Fibroblast of skin of right quadriceps (primary cell): ENCODE results near the gene POU2AF1.
"Not testable (repeated sequence)": the region's sequence is repeated elsewhere in the genome, so short reads cannot be mapped to it uniquely, and the experiment has no call there.

Experiments used
- DNase-seq: peaks from one replicate; pipeline ENCODE4 v3.0.0-alpha.2; 2013

Gene POU2AF1

DNA sequence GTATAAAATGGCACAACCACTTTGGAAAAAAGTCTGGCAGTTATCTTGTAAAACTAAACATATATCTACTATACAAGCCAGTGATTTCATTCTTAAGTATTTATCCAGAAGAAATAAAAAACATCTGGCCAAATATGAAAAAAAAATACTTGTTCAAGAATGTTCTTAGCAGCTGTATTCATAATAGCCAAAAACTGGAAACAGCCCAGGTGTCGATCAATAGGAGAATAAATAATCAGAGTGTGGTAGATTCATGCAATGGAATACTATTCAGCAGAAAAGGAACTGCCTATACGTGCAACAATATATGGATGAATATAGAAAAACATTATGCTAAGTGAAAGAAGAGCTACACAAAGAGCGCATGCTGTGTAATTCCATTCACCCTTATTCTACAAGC is 36.7 kb downstream of the POU2AF1 start:
- no peak for DNase-seq

DNA sequence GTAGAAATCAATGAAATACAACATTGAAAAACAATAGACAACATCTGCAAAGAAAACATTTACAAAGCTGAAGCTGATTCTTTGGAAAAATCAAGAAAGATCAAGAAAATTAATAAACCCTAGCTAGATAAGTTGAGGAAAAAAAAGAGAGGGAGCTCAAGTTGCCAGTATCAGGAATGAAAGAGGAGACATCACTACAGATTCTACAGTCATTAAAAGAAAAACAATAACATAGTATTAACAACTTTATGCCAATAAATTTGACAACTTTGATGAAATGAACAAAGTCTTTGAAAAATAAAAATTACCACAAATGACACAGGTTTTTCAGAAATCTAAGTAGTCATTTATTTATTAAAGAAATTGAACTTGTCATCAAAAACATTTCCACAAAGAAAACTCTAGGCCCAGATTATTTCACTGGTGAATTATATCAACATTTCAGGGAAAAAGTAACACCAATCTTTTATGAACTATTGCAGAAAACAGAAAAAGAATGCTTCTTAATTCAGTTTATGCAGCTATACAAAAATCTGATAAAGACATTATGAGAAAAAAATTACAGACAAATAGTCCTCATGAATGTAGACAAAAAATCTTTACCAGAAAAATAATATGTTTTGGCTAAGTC is 39.2 kb downstream of the POU2AF1 start:
- no peak for DNase-seq

DNA sequence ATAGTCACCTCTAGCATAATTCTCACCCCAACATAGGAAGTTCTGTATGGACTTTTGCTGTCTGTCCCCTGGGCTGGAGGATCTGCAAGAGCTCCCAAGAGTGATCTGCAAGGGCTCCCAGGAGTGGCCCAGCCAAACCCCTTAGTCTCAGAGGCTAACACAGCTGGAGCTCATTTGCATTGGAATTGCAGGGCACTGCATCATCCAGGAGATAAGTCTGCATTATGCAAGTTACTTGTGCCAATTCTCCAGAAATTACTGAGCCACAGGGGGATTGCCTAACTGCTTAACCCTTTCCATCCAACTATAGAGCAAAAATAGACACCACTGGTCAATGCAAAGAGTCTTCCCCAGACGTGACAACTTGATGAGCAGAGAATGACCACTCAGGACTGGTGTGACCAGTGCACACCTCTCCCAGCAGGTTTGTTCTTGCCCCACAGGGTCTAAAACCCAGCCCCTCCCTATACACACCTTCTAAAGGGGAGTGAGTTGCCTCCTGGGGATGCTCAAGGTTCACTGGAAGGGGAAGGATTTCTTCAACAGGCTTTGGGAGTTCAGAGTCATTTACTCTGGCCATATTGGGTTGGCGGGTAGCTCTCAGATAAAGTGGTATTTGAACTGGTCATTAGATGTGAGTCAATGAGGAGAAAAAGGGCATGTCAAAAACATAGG is 42.4 kb downstream of the POU2AF1 start:
- peak; percentile 70 for DNase-seq

DNA sequence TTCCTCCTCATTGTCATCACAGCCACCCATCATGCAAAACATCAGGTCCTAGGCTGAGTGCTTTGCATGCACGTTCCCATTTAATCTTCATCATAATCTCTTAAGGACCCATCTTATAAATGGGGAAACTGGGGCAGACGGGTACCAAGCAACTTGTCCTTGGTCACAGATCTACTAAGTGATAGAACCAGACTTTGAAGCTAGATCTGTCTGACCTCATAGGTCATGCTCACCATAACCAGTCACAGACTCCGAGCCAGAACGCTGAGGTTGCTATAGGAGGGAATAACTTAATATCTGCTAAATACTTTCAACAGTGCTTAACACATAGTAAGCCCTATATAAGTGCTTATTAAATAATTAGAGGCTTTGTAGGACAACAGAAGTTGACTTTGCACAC is 43.0 kb downstream of the POU2AF1 start:
- no peak for DNase-seq

DNA sequence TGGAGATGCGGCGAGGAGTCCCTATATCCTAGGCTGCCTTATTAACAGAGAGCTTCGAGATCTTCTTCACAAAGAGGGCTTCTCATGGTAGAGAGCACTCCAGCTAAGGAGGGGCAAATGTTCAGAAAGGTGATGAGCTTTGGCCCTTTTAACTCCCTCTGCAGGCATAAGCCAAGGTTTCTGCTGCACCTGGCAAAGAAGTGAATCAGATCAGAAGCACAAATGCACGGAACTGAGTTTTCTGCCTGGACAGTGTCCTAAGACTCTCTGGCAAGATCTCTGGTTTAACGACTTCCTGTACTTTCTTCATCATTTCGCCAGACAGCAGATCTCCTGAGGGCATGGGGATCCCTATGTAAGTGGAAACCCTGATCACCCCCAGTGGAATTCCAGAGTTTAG is 43.5 kb downstream of the POU2AF1 start:
- DNase-seq = no peak

DNA sequence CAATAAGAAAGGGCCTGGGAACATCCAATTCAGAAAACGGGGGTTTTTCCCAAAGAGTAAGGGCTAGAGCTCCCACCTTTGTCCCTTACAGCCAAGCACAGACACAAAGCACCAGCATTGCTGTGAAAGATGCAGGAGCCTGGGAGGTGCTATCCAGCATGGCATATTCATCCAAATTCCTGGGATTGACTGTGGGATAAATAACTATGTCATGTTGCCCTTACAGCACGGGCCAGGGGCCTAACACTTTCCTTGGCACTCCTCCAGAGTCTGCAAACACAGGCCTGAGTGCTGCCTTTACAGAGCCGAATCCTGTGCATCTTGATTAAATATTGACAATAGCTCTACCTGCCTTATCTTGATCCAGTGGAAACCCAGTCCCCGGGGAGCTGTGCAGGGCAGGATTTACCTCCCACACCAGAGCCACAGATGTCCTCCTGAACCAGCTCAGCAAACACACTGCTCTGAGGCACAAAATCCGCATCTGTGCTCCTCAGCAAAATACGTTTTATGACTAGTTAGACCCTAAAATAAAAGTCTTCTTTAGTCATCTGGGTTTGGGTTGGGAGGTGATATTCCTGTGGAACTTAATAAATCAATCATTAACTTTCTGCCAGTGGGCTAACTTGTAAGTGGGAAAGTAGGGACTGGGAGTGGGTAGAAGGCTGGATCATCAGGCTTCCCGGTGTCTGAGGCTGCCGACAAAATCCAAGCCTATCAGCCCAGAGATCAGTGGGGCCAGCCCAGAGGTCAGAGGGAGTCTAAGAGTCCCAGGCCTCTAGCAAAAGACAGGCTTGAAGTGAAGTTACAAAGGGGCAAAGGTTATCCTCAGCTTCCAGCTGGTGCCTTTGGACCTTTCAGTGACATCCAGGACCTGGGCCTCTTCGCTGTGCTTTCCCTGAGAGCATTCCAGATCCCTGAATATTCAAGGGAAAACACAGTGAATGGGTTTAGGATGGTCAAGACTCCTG is 44.3 kb downstream of the POU2AF1 start:
- no peak for DNase-seq

DNA sequence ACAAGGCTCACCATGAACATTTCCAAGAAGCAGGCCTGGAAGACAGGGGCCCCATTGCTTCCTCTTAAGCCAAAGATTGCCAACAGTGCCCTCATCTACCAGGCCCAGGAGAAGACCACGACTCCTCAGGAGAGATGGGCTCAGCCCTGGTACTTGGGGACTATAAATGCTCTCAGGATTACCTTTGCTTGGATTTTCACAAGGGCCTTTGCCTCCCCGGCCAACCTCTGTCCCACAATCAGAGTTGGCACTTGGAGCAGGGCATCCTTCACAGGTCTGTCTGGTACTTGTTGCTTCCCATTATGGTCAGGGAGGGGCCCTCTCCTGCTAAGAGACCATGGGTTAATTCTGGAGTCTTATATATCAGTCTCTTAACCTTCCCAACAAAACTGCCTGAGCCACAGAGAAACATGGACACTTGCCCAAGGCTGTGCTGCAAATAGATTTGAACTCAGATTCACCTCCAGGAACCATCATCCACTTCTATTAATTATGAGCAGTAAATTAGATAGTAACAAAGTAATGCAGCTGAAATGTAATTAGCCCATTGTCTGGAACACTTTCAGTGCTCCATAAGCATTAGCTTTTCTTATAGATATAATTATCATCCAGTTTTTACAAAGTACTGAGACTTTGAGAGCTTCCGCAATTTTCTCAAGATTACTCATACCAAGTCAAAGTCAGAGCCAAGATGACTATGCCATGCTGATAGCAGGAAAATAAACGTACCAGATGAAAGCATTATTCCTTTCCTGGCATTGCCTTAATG is 47.2 kb downstream of the POU2AF1 start:
- DNase-seq = no peak

DNA sequence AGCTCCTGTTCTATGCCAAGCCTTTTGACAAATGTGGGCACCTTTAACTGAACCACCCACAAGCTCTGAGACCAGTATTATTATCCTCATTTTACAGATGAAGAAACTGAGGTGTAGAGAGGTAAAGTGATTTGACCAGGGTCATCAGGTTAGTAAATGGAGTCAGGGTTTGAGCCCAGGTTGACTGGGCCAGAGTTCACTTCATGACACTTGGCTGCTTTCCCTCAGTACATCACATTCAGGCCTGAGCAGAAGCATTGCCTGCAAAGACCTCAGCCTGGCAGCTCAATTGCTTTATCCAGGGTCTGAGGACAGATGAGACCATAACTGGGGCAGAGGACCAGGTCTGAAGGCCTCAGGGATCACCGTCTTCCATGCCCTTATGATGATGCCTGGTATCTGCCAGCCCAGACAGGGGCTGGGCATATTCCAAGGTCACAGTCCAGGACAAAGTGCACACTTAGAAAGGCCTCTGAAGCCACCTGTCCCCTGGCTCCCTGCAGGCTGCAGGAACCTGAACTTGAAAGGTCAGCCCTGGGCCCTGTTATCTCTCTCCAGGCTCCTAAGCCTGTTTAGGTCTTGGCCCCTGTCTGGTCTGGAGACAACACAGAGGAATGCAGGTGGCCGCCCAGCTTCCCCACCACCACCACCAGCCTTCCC is 48.7 kb downstream of the POU2AF1 start:
- no peak for DNase-seq

DNA sequence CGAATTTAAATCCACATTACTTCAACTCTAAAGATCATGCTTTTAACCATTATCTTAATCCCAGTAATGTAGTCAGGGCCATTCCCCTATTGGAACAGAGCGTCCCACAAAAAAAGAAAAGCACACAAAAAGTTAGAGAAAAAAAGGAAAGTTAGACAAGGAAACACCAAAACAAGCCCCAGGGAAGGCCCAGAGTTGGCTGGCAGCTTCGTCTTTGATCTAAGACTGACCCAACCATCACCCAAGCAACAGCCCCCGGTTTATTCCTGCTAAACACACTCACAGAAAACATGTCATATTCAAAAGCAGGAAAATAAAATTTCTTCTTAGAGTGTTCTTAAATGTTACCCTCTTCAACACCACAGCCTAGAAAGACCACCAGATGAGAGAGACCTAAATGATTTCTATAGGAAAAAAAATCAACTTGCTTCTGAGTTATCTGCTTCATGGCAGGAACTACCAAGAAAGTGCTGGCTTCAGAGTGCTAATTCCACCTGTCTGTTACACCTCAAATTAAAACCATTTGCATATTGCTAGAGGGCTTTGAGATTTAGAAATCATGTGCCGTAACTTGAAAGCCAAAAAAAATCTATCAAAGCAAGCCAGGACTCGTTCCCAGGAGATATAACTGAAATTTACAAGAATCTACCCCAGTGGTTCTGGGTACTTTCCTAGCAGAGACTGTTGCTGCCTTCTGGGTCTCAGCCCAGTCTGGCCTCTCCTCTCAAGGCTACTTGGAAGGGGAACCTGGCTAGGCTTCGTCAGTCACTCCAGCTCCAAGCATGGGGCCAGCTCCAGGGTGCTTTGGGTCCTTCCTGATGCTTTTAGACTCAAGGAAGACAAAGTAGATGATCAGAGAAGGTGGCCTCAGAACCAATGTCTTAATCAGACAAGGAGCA is 49.5 kb downstream of the POU2AF1 start:
- DNase-seq = no peak

DNA sequence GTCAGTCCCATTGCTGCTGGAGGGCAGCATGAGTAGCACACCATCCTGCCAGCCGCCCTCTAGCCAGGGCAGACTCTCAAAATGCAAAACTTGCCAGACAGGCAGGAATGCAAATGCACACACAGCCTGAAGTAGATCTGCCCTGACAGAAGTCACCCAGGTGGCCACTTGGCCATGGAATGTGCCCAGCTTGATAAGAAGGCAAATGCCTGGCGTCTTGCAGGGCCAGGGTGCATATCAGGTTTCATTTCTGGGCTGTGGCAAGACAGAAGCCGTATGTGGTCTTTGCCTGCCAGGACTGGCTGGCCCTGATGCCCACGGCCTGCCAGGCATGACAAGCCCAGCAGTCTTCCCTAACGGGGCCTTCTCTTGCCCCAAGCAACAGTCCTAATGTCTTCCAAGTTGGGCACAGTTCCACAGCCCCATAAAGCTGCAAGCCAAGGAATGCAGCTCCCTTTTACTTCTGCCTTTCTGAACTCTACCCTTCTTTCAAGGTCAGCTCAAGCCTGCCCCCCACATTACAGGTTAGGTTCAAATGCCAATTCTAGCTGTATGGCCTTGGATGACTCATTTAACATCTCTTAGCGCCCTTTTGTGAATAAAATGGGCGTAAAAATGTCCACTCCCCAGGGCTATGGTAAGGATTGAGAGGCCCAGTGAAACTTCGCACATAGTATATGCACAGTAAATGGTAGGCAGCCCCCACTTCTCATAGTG is 51.0 kb downstream of the POU2AF1 start:
- DNase-seq = no peak

DNA sequence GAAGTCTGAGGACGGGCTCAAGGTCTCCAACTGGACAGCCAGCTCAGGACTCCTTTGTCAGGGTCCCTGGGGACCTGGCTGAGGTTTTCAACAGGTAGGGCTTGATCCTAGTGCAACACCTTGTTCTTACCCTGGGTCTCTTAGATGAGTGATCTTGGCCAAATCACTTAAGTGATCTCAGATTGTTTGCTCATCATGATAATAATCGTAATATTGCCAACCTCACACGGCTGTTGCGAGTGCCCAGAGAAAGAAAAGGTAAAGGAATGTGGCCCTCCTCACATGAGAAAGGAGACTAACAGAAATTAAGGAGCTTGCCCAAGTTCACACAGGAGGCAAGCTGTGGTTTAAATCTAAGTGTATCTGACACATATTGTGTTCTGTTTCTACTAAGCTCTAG is 52.3 kb downstream of the POU2AF1 start:
- no peak for DNase-seq

DNA sequence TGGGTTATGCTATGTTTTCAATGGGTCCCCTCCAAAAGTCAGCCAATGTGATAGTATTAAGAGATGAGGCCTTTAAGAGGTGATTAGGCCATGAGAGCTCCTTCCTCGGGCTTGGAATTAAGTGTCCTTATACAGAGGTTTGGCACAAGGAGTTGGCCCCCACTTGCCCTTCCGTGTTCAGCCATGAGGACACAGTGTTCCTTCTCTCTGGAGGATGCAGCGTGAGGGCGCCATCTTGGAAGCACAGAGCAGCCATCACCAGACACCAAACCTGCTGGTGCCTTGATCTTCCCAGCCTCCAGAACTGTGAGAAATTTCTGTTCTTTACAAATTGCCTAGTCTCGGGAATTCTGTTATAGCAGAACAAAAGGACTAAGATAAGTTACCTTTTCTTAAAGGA is 53.8 kb downstream of the POU2AF1 start:
- DNase-seq = no peak

DNA sequence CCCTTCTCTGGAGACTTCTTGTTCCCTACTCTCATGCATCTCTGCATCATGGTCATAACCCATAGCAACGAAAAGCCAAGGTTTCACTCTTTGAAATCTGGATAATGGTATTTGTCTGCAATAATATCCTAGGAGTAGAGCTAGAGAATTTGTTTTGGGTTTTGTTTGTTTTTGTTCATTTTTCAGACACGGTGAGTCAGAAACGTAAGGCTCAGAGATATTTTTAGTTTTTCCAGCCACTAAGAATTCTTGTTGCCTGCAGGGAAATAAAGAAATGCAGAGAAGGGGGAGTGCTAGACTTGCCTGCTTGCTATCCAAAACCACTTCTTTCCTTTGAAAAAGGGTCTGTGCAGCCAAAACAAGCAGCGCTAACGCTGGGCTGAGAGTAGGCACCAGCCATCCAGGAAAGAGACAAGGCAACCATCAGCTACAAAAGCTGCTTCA is 54.8 kb downstream of the POU2AF1 start:
- DNase-seq = peak; percentile 39

DNA sequence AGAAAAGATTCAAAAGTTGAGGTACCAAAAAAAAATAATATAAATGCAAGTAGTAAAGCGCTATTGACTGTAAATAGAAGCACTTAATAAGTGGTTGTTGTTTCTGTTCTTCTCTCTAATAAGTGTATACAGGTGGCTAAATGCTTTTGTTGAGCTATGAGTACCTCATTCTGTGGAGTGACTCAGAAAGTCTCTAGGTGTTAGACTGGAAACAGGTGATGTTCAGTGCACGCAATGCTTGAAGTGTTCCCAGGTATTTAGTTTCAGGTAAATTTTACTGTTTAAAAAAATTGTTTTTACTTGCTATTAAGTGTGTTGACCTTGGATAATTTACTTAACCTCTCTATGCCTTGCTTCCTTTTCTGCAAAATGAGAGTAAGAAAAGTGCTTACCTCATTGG is 56.5 kb downstream of the POU2AF1 start:
- DNase-seq = no peak

DNA sequence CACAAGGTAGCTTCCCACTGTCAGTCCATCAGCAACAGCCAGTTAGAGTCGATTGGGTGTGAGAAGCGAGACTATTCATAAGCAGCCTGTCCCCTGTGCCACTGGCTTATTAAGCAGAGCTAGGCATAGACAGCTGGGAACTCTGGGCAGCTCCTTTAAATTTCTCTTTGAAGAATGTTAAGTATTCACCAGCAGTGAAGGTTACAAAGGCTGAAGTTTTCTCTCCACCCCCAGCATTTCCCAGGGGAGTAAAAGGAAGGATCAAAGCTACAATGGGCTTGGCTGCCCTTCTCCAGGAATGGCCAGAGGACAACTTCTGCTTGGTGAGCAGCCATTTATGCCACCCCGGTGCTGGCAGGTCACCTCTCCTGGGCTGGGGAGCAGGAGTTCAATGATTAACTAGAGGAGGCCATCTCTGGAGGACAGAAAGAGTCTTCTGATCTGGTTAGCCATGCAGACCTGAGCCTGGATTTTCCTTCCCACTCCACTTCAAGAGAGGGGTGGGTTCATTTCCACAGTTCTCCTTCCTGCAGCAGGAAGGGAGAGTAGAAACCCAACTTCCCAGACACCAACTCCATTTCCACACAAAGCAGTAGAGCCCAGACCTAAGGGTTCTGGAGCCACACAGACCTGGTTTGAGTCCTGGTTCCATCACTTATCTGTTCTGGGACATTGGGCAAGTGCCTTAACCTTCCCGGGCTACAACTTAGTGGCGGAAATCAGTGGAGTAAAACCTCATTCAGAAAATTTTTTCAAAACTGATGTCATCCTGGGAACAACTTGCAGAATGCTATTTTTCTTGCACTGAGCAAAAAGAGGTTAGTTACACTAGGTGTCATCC is 58.1 kb downstream of the POU2AF1 start:
- no peak for DNase-seq

DNA sequence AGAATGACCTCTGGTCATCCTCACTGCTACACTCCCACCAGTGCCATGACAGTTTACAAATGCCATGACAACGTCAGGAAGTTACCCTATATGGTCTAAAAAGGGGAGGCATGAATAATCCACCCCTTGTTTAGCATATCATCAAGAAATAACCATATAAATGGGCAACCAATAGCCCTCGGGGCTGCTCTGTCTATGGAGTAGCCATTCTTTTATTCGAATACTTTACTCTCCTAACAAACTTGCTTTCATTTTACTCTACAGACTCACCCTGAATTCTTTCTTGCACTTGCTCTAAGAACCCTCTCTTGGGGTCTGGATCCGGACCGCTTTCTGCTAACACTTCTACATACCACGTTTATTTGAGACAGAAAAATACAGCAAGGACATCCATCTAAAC is 58.9 kb downstream of the POU2AF1 start:
- DNase-seq = not testable (repeated sequence)

DNA sequence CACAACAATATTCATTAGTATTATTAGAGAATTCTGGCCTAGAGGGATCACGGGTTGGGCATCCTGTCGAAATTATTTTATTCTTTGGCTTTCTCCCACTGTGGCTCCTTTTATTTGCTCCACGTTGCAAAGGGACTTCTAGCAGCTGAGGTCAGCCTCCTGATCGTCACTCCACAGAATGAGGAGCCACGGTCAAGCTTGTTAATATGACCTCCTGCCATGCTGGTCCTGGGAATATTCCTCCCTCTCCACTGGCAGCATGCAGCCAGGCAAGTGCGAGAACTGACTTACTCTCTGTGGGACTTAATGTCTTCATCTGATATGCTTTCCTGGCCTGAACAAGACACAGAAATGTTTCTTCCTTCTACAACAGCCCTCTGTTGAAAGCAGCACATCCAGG is 59.8 kb downstream of the POU2AF1 start:
- no peak for DNase-seq

DNA sequence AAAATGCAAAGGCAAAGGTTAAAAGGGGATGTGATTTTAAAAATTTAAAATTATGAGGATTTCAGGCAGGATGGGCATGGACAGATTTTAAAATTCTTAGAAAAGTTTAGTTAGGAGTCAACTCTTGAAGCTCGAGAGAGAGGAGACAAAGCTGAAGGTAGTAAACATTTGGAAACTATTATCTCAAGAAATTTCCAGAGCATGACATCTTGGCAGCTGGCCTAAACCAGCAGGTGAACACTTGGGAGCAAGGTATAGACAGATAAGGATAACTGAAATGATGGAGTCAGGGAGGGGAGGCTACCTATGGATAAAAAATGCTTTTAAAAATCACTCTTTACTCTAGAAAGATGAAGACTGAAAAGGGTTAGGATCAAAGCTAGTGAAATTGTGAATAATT is 67.0 kb downstream of the POU2AF1 start:
- no peak for DNase-seq

DNA sequence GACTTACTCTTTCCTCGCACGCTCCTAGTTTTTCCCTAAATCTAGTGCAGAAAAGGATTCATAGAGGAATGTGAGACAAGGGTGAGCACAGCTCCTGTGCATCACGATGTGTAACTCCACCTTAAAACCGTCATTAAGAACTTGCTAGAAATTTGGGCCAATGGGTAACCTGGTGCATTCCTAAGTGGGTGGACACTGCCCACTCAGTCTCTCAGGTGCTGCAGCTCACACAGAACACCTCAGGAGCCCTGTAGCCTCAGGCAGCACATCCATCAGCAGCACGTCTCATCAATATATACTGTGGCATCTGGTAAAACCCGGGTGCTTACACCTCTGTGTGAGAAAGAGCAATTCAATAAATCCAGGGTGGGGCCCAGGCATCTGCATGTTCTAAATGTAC is 68.4 kb downstream of the POU2AF1 start:
- DNase-seq = no peak

DNA sequence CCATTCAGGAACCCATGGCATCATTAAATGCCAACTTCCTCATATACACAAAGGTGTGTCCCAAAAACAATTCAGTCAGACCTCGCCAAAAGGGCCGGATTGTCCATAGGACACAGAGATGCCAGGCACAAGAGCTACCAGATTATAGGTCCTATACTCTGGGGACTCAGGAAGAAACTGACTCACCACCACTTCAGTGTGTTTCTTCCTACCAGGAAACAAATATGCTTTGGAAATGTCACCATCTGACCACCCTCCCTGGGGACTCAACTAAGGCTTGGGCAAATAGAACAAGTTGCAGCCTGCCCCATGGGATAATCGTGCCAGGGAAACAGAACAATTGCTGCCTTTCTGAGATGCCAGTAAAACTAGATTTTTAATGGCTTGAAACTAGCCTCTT is 69.0 kb downstream of the POU2AF1 start:
- no peak for DNase-seq
